Body of pancreas (tissue), 4 donors: ENCODE results near the gene CDK4.

Experiments used
- POLR2A ChIP-seq, 3 donors: fragments of 450-650 bp; IDR thresholded peaks; one replicate each; pipeline ENCODE4 v1.6.1; 2016; ENCODE audit warnings: antibody characterized with exemption in 3 of 3, mild to moderate bottlenecking in 2 of 3
- TF ChIP-seq, protein P1 (sequence below), 7 experiments: fragments of 450-650 bp in 4 of 7; fragments of 200-600 bp in 3 of 7; sonication (generic) in 3 of 7; IDR thresholded peaks; one replicate each; pipeline ENCODE4 v1.5.1; 2016 to 2019; ENCODE audit warnings: antibody characterized with exemption in 7 of 7

GRCh38 chr12:57707250-57707649 lies 44.9 kb downstream of the CDK4 start:
- TF ChIP-seq, protein P1, sequence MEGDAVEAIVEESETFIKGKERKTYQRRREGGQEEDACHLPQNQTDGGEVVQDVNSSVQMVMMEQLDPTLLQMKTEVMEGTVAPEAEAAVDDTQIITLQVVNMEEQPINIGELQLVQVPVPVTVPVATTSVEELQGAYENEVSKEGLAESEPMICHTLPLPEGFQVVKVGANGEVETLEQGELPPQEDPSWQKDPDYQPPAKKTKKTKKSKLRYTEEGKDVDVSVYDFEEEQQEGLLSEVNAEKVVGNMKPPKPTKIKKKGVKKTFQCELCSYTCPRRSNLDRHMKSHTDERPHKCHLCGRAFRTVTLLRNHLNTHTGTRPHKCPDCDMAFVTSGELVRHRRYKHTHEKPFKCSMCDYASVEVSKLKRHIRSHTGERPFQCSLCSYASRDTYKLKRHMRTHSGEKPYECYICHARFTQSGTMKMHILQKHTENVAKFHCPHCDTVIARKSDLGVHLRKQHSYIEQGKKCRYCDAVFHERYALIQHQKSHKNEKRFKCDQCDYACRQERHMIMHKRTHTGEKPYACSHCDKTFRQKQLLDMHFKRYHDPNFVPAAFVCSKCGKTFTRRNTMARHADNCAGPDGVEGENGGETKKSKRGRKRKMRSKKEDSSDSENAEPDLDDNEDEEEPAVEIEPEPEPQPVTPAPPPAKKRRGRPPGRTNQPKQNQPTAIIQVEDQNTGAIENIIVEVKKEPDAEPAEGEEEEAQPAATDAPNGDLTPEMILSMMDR (IDR thresholded peaks at IDR 0.05) = no peak
- TF ChIP-seq POLR2A (IDR thresholded peaks at IDR 0.05) = no peak
